Adrenal gland (tissue), 12 donors: ENCODE measurements around the gene MYO10. TPM values are rescaled to one million over a fixed set of nuclear protein-coding genes. Genes with fewer than 3 reads are reported as not detected.

ENCODE experiments used
- DNase-seq, 7 donors: peaks; one replicate each; pipeline ENCODE4 v3.0.0-alpha.2; 2019 to 2020
- H3K27ac ChIP-seq, 5 donors: fragments of 200-600 bp; sonication (generic) in 4 of 5; 1 replicate in 3 of 5; 2 replicates in 2 of 5; pipeline versions ENCODE4 v1.5.1 to v1.8.0; 2016 to 2020; ENCODE audit warnings: mild to moderate bottlenecking in 1 of 5
- H3K27me3 ChIP-seq: fragments of 200-600 bp; 2 replicates; pipeline ENCODE4 v1.8.0; 2021
- H3K36me3 ChIP-seq, 2 donors: fragments of 200-600 bp; replicated peaks in 1 of 2; 1 replicate in 1 of 2; 2 replicates in 1 of 2; pipeline versions ENCODE4 v1.5.1 to v1.8.0; 2018 to 2022
- H3K4me1 ChIP-seq, 2 donors: fragments of 200-600 bp; replicated peaks in 1 of 2; 1 replicate in 1 of 2; 2 replicates in 1 of 2; pipeline versions ENCODE4 v1.5.1 to v1.8.0; 2018 to 2021
- H3K4me3 ChIP-seq, 4 donors: fragments of 200-600 bp; sonication (generic) in 3 of 4; one replicate each; pipeline ENCODE4 v1.5.1; 2016 to 2018
- H3K9me3 ChIP-seq, 3 donors: fragments of 200-600 bp; sonication (generic) in 1 of 3; replicated peaks in 1 of 3; 1 replicate in 2 of 3; 2 replicates in 1 of 3; pipeline versions ENCODE4 v1.5.1 to v1.8.0; 2016 to 2021
- POLR2A ChIP-seq, 2 donors: fragments of 450-650 bp; IDR thresholded peaks; one replicate each; pipeline ENCODE4 v1.6.1; 2017; ENCODE audit warnings: antibody characterized with exemption in 2 of 2, mild to moderate bottlenecking in 2 of 2, moderate library complexity in 1 of 2
- WGBS, 4 donors: extraction: QIAGEN DNeasy Blood & Tissue Kit in 2 of 4; methylation state at CpG; one replicate each; pipeline versions ENCODE4 v1.1.5 to v1.1.7; 2013 to 2017; 5-methylcytosine and 5-hydroxymethylcytosine counted together
- intact Hi-C, 2 donors: fragments of 100-400 bp; cut with DNase I; formaldehyde crosslinking; loops; one replicate each; pipeline versions ENCODE4 v1.14.1 to v1.15.0; 2022 to 2023
- polyA plus RNA-seq, 3 donors: library from polyadenylated mRNA; stranded (reverse); fragments of 200-250 nt in 2 of 3; fragments of 350-450 nt in 1 of 3; fragmentation: Illumina TruSeq in 1 of 3; extraction: RNeasy Lipid Tissue Mini Kit (QIAGEN cat#74804) in 1 of 3; gene quantifications; one replicate each; pipeline ENCODE4 v1.2.3, GENCODE V29; 2013 to 2014
- total RNA-seq, 9 donors: library from RNA; depleted of rRNA in 4 of 9; stranded (reverse); fragments of >200 nt in 4 of 9; fragments of 120-200 nt in 1 of 9; fragmentation: NEBNext Ultra II Directional in 1 of 9; extraction: Animal tissue kit (Norgen Biotek cat#: 25700) in 1 of 9; gene quantifications; one replicate each; pipeline versions ENCODE4 v1.1.0 to v1.2.4, GENCODE V29; 2013 to 2023
- TF ChIP-seq, protein P1 (sequence below), 6 experiments: fragments of 450-650 bp in 4 of 6; fragments of 200-600 bp in 2 of 6; sonication (generic) in 1 of 6; IDR thresholded peaks; 1 replicate in 5 of 6; 2 replicates in 1 of 6; pipeline versions ENCODE4 v1.5.1 to v1.8.0; 2016 to 2021; ENCODE audit warnings: antibody characterized with exemption in 6 of 6, mild to moderate bottlenecking in 2 of 6, moderate library complexity in 1 of 6
- donor health status: healthy with polysubstance abuse.
- donor health status: Bipolar disorder and iron deficiency.
- donor health status: DM: yes; HTN: yes; CAD: no.
- donor health status: DM: no; HTN: no; CAD: no.
- donor health status: DM: no; HTN: no; CAD: no.
- donor health status: DM: yes; HTN: yes; CAD: no.

The MYO10 gene
- total and polyA plus RNA-seq, 12 donors: 2.2 to 38.9 (median 10.5) TPM

DNA sequence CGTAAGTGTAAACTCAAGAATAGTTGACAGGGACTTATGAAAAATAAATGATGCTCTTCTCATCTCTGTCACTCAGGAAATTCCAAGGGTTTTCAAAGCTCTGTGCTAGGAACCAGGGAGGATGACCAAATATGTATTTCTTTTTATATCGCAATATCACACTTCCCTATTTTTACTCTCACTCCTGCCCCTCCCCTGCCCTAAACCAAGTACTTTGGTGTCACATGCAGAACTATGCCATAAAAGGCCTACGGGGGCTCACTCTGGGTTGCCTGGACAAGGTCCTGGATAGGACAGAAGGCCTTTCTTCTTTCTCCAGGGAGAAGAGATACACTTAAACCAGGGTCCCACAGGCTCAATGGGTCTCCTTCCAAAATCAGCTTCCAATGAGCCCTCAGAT is 311.0 kb downstream of the MYO10 start:
- intact Hi-C loops: no loop called here
- H3K27ac ChIP-seq: no peak overlapping the region
- H3K36me3 ChIP-seq: no peaks in the 10 kb centered on the region

DNA sequence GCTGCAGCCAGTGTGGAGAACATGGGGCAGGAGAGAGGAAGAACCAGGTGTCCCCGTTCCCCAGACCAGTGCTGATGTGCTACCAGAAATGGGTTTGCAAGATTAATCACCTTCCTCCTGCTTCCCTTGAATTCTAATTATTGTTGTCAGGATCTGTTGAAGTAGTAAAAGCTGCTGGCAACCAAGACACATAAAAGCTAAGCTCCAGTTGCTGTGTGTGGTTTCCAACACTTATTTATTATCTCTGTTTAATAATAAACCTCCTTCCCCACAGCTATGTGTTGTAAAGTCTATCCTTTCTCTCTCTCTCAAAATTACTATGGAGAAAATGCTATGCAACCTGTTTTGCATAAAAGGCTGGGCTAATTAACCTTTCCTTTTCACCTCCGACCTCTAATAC is 317.0 kb downstream of the MYO10 start:
- no peak for TF ChIP-seq POLR2A (IDR thresholded peaks at IDR 0.05)
- TF ChIP-seq, protein P1, sequence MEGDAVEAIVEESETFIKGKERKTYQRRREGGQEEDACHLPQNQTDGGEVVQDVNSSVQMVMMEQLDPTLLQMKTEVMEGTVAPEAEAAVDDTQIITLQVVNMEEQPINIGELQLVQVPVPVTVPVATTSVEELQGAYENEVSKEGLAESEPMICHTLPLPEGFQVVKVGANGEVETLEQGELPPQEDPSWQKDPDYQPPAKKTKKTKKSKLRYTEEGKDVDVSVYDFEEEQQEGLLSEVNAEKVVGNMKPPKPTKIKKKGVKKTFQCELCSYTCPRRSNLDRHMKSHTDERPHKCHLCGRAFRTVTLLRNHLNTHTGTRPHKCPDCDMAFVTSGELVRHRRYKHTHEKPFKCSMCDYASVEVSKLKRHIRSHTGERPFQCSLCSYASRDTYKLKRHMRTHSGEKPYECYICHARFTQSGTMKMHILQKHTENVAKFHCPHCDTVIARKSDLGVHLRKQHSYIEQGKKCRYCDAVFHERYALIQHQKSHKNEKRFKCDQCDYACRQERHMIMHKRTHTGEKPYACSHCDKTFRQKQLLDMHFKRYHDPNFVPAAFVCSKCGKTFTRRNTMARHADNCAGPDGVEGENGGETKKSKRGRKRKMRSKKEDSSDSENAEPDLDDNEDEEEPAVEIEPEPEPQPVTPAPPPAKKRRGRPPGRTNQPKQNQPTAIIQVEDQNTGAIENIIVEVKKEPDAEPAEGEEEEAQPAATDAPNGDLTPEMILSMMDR (IDR thresholded peaks at IDR 0.05): no peak
- no peak for DNase-seq
- 75 to 84% (median 79%) methylated on average over 2 of the region's 2 CpGs for WGBS, 4 donors
- Histone ChIP-seq H3K27ac (no peak overlapping the region), H3K4me3 (no peak overlapping the region), H3K9me3 (no peaks in the 10 kb centered on the region), H3K27me3 (peaks cover 8% of the 10 kb centered on the region), H3K36me3 (no peaks in the 10 kb centered on the region), H3K4me1 (peaks cover 5 to 6% of the 10 kb centered on the region in 2 donors)
- intact Hi-C loops: no loop called here

More for the DNA sequence above, 311.0 kb downstream of the MYO10 start:
- 36 to 64% (median 44%) methylated on average over 3 of the region's 3 CpGs for WGBS, 4 donors
- Histone ChIP-seq H3K9me3 (no peaks in the 10 kb centered on the region), H3K4me3 (no peak overlapping the region), H3K4me1 (no peaks in the 10 kb centered on the region), H3K27me3 (no peaks in the 10 kb centered on the region)
- TF ChIP-seq, protein P1 (IDR thresholded peaks at IDR 0.05): no peak
- no peak for TF ChIP-seq POLR2A (IDR thresholded peaks at IDR 0.05)
- no peak for DNase-seq

GRCh38 chr5:16618138-16618897 is 317.8 kb downstream of the MYO10 start:
- WGBS, 4 donors: 77 to 85% (median 84%) methylated on average over 10 of the region's 10 CpGs
- no peaks in the 10 kb centered on the region for H3K36me3 ChIP-seq
- no peak for DNase-seq
- peaks cover 5 to 6% of the 10 kb centered on the region in 2 donors for H3K4me1 ChIP-seq
- H3K27ac ChIP-seq: no peak overlapping the region
- intact Hi-C loops: no loop called here
- peaks cover 8% of the 10 kb centered on the region for H3K27me3 ChIP-seq
- no peaks in the 10 kb centered on the region for H3K9me3 ChIP-seq
- no peak overlapping the region for H3K4me3 ChIP-seq
- TF ChIP-seq, protein P1 (IDR thresholded peaks at IDR 0.05): no peak
- no peak for TF ChIP-seq POLR2A (IDR thresholded peaks at IDR 0.05)

DNA sequence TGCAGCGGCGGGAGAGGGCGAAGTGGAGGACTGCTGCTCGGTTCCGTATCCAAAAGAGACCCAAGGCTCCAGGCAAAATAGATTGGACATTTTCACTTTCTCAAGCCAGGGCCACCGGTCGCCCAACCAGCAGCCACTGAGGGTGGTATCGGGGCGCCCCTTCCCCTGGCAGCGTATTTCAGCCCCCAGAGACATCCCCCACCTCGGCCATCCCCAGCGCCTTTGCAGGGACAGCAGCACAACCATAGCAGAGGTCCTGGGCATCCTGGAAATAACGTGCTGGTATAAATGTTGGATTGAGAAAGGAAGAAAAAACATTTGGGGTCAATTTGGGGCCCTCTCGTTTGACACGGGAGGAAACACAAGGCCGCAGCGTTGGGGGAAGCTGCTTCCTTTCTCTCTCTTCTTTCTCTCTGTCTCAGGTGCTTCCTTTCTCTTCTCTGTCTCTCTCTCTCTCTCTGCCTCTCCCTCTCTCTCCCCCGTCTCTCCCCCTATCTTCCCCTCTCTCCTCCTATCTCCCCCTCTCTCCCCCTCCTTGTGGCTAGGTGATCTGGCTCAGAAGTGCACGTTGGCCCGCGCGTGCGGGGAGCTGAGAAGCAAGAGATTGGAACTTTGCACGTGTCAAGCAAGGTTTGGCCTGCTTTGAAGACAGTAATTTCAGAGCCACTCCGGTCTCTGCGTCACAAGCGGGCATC is 318.7 kb downstream of the MYO10 start:
- H3K4me3 ChIP-seq: peak overlapping the region in 1 of 4 donors; percentile 68
- no peaks in the 10 kb centered on the region for H3K9me3 ChIP-seq
- peak in 1 of 7 donors; percentile 58 for DNase-seq
- H3K4me1 ChIP-seq: peaks cover 5 to 6% of the 10 kb centered on the region in 2 donors
- peak overlapping the region in 1 of 5 donors; percentile 34 for H3K27ac ChIP-seq
- TF ChIP-seq, protein P1 (IDR thresholded peaks at IDR 0.05): no peak
- TF ChIP-seq POLR2A (IDR thresholded peaks at IDR 0.05): no peak
- no peaks in the 10 kb centered on the region for H3K36me3 ChIP-seq
- peaks cover 8% of the 10 kb centered on the region for H3K27me3 ChIP-seq
- intact Hi-C loops: no loop called here
- WGBS, 4 donors: 33 to 39% (median 34%) methylated on average over 20 to 27 of the region's 27 CpGs
